HL-60/S4 (cell line): ENCODE results near the gene OR4B1.
"Not testable (repeated sequence)": the region's sequence is repeated elsewhere in the genome, so short reads cannot be mapped to it uniquely, and the experiment has no call there.

ENCODE experiments used
- in situ Hi-C: fragments of 300-500 bp; cut with MboI; formaldehyde crosslinking; loops from 2 replicates; pipeline ENCODE4 v1.14.3; 2022; ENCODE audit warnings: low sequenced_read_pairs

OR4B1 gene, protein sequence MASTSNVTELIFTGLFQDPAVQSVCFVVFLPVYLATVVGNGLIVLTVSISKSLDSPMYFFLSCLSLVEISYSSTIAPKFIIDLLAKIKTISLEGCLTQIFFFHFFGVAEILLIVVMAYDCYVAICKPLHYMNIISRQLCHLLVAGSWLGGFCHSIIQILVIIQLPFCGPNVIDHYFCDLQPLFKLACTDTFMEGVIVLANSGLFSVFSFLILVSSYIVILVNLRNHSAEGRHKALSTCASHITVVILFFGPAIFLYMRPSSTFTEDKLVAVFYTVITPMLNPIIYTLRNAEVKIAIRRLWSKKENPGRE

DNA sequence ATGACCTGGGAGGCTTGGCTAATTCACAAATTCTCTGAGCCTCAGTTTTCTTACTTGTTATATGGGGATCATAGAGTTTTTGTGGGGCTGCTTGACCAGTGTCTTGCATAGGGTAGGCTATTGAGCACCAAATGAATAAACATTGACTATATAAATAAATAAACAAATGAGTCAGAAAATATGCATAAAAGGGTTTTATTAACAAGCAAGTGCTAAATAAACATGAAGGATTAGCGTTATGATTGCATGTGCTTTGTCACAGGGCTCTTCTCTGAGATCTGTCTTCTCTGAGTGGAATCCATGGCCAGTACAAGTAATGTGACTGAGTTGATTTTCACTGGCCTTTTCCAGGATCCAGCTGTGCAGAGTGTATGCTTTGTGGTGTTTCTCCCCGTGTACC, at the start of gene OR4B1:
TSS of gene OR4B1 (plus strand) at position 301 of the 400 bp plus-strand sequence. CDS start at position 301, 0 bp downstream.
- in situ Hi-C loops: no loop called here

DNA sequence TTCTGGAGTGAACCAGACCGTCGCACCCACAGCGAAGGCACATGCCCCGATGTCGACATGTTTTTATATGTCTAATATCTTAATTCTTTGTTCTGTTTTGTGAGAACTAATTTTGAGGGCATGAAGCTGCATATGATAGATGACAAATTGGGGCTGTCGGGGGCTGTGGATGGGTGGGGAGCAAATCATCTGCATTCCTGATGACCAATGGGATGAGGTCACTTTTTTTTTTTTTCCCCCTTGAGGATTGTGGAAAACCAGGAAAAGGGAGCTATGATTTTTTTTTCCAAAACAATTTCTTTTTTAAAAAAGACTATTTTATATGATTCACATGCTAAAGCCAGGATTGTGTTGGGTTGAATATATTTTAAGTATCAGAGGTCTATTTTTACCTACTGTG, 49.2 kb upstream of the OR4B1 start:
- in situ Hi-C loops: no loop called here

DNA sequence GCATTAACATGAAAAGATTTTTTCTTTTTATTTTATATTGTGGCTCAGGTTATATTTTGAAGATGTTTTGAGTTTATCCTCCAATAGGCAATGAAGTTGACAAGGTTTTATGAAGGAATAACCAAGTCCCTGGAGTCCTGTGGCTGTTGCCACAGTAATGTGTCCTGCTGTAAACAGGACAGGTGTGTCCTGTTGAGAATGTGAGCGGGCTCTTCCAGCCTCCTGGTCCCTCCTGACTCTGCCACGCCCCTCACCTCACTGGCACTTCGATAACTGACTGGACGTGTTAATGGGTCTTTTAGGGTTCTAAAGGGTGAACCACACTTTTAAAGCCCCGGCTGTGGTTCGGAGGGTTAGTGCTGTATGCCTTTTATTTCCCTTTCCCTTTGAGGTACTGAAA, 47.8 kb upstream of the OR4B1 start:
- in situ Hi-C loops: no loop called here

DNA sequence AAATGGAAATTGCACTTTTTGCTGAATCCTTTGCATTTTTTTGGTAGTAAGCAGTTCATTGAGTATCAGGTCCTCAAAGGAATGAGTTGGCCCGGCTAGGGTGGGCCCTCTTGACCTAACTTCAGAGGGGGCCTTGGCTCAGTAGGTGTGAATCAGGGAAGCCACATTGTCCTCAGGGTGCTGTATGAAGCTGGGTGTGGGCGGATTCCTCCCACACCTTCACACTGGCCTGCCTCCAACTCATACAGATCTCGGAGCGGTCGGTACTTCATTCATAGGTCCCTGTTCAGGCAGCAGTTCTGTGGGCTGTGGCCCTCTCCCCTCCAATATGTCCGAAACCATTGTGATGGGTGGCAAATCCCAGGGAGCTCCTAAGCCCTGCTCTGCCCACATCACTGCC, 47.4 kb upstream of the OR4B1 start:
- in situ Hi-C loops: no loop called here

DNA sequence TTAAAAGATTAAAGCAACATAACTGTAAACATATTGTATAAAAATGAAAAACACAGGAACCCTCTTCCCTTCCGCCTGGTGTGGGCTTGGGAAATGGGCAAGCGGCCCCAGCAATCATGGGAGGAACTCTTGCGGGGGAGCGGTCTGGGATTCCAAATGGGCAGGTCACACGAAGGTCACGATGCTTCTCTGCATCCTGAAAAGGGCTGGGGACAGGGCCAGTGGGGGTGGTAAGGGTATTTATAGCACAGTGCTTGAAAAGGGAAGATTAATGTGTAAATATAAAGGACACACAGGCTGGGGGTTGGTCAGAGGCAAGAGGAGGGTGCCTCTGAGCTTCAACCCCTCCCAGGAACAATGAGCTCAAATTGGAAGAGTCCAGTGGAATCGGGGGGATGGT, 46.9 kb upstream of the OR4B1 start:
- in situ Hi-C loops: no loop called here

DNA sequence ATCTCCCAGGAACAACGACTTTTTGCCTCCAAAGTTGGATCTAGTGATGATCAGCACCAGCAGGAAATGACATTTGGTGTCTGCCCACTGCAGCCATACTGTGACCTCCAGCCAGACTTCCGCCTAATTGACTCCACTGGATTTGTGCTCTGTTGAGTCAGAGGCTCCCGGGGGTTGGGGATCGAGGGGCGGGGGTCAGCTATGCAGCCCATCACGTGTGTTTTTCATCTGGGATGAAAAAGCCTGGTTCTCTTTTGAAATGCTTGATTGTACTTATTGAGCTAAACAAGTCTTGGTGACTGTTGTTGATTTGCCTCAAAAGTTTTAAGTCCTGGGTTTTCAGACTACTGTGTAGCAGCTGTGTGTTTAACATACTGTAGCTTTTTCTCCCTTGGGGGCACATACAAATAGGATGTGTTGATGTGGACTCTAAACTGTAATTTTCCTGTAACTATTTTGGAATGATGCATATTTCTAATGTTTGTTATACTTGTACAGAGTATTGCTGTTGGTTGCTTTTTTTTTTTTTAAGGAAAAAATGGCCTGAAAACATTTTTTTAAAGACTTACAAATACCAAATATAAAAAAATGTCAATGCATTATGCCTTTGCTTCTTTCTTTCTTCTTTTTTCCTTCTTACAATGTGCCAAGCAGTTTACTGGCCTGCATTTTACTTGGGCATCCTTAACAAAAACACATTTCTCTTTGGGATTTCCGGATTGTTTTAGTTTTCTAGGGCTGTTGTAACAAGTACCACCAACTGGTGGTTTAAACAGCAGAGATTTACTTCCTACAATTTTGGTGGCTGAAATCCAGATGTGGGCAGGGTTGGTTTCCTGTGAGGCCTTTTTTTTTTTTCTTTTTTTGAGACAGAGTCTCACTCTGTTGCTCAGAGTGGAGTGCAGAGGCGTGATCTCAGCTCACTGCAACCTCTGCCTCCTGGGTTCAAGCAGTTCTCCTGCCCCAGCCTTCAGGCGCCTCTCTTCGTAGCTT, 46.1 kb upstream of the OR4B1 start:
- in situ Hi-C loops: no loop called here

DNA sequence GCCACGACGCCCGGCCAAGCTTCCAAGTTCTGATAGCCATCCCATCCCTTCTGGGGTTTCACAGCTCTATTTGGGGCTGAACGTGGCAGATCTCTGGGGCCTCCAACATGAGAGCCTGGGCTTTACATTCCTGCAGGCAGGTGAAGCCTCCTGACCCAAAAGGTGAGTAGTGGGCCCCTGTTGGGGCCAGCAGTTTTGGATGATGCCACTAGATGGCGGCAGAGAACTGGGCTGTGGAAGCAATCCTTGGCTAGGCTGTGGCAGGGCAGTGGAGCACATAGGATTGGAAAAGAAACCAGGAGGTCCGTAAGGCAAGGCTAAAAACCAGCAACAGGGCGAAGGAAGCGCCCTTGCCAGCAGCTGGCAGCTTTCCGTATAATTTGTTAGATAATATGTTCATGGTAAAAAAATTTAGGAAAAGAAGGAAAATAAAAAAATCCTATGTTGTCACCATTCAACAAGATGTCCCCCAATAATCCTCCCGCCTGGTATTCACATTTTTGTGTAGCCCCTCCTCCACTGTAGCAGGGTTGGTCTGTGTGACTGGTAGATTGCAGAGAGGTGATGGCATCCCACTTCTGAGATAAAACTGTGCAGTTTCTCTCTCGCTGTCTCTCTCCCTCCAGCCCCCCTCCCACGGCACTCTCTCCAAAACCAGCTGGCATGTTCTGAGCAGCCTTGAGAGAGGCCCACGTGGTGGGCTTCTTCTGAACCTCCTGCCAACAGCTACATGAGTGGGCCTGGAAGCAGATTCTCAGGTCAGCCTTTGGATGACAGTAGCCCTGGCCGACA, 43.6 kb upstream of the OR4B1 start:
- in situ Hi-C loops: no loop called here

DNA sequence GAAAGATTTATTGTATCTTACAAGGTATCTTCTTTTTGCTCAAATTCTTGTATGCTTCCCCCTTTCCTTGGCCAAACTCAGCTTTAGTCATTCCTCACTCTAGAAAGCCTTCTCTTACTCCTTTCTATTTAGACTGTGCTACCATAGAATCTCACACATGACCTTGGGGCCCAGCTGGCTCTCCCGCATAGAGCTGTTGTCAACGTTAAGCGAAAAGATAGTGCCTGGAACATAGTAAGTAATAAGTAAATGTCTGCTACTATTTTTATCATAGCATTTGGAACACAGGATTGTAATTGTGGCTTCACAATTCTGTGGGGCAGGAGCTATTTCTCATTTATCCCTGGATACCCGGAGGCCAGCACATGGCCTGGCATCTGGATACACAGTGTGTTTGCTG, 38.9 kb upstream of the OR4B1 start:
- in situ Hi-C loops: no loop called here

DNA sequence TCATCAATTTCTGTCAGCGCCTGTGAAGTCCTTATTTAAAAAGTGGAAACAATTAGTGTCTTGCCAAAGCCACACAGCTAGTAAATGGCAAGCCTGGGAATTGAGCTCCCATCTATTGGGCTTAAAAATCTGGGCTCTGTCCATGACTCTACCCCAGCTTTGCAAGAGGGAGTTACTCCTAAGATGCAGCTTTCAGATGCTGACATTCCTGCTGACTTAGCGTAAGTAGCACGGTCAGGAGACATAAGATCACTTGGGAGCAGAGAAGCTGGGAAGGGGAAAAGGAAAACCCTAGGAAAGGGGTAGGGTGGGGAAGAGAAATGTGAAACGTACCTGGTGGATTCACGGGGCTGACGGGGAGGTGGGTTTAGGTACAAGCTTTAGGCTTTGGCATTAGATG, 36.0 kb upstream of the OR4B1 start:
- in situ Hi-C loops: no loop called here

DNA sequence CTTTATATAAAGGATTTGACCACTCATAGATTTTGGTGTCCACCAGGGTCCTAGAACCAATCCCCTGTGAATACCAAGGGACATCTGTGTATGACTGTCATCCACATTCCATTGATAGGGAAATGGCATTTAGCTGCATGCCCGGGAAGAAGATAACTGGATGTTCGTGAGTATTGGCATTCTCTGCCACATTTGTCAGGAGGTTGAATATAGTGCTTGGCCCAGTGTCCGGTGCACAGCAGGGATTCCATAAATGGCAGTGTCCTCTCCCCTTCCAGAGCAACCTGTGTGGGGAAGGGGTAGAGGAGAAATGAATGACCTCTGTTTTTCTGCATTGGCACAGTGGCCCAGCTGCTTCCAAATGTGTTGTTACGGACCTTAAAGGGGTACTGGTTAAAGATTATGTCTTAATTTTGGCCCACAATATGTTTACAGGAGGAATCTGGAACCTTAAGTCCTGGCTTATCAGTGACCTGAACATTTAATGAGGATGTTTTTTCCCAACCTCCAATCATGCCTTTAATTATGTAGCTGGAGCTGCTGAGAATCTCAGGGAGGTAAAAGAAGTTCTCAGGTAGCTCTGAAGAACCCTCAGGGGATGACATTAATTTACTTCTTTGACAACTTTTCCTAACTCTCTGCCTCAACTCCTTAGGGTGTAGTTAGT, 33.6 kb upstream of the OR4B1 start:
- in situ Hi-C loops: no loop called here

DNA sequence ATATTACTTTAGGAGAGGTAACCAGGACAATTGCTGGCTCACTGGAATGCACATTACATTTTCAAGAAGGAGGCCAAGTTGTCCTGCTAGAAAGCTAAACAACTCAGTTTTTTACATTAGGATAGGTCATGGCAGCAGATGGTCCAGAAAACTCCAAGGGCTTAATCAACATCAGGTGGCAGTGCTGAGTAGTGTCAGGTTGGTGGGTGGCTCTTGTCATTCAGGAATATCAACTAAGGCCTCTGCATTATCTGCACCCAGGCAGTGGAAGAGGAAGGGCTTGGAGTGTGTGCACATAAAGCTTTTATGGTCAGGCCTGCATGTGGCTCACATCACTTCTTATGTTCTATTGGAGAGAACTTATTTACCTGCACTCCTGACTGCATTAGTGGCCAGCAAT, 32.2 kb upstream of the OR4B1 start:
- in situ Hi-C loops: no loop called here

DNA sequence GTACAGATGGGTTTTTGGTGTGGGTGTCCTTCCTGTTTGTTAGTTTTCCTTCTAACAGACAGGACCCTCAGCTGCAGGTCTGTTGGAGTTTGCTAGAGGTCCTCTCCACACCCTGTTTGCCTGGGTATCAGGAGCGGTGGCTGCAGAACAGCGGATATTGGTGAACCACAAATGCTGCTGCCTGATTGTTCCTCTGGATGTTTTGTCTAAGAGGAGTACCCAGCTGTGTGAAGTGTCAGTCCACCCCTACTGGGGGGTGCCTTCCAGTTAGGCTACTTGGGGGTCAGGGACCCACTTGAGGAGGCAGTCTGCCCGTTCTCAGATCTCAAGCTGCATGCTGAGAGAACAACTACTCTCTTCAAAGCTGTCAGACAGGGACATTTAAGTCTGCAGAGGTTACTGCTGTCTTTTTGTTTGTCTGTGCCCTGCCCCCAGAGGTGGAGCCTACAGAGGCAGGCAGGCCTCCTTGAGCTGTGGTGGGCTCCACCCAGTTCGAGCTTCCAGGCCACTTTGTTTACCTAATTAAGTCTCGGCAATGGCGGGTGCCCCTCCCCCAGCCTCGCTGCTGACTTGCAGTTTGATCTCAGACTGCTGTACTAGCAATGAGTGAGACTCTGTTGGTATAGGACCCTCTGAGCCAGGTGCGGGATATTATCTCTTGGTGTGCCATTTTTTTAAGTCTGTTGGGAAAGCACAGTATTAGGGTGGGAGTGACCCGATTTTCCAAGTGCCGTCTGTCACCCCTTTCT, 25.5 kb upstream of the OR4B1 start:
- in situ Hi-C loops: not testable (repeated sequence)

DNA sequence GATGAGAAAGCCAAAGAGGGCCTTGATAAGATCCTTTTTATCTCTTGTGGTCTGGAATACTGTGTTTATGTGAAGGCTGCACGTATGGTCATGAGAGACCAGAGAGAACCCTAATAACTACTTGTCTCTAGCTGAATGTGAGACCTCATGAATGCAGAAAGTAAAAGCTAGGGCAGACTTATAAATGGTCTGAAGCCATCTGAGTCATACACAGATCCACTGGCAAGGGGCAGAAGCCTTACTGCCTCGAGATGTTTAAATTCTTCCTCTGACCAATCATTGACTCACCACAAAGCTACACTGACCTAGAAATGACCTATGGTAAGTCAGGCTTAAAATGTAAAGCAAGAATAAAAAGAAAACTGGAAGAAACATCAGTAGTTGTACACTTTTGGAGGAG, 22.7 kb upstream of the OR4B1 start:
- in situ Hi-C loops: no loop called here

DNA sequence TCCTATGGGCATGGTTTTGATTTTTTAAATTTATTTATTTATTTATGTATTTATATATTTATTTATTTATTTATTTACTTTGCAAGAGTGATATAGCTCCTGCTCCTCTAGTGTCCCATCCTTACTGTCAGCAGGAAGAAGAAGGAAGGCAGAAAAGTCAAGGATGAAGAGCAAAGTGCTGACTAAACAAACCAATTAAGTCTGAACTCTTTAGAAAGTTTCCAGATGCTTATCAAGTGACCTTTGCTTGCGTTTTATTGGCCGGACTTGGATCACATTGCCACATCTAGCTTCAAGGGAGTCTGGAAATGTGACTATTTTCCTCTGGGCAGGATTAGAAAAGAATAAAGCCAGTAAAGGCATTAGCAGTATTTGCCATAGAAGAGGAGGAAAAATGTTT, 8.7 kb upstream of the OR4B1 start:
- in situ Hi-C loops: no loop called here

DNA sequence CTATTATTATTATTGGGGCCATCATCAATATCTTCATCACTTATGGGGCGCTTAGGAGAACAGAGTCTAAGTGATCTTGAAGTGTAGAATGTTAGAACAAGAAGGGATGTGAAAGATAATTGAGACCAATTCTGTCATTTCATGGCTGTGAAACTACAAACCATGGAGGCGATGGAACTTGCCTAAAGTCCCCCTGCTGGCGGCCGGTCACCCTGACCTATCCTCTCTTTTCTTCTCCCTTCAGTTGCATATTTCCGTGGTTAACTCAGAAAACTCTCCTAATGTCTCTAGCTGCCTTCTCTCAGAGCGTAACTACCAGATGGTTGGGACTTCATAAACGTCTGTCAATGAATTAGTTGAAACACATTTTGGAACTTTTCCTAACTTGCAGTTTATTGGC, 6.6 kb upstream of the OR4B1 start:
- in situ Hi-C loops: no loop called here

DNA sequence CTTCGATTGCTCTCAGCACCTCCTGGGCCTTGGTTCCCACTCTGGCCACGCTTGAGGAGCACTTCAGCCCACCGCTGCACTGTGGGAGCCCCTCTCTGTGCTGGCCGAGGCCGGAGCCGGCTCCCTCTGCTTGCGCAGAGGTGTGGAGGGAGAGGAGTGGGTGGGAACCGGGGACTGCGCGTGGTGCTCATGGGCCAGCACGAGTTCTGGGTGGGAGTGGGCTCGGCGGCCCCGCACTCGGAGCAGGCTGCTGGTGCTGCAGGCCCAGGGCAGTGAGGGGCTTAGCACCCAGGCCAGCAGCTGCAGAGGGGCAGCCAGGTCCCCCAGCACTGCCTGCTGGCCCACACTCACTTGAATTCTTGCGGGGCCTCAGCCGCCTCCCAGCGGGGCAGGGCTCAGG, 12.2 kb downstream of the OR4B1 start:
- in situ Hi-C loops: no loop called here

DNA sequence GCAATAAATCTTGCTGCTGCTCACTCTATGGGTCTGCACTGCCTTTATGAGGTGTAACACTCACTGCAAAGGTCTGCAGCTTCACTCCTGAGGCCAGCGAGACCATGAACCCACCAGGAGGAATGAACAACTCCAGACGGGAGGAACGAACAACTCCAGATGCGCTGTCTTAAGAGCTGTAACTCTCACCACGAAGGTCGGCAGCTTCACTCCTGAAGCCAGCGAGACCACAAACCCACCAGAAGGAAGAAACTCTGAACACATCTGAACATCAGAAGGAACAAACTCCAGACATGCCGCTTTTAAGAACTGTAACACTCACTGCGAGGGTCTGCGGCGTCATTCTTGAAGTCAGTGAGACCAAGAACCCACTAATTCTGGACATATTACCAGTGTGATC, 13.4 kb downstream of the OR4B1 start:
- in situ Hi-C loops: not testable (repeated sequence)

DNA sequence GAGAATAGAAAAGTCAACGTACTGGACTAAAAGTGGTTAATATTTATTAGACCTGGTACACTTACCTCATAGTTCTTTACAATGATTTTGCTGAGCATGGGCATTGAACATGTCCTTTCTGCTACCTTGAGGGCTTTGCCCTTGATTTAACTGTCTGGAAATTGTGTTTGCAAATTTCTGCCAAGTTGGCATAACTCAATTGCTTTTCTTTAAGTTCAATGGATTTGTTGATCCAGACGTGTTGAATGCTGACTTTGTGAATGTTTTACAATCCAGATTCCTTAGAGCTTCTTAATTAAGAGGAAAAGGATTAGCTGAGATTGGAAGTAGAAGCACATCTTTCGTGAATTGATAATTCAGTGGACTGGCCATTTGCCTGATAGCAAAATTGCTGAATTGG, 21.1 kb downstream of the OR4B1 start:
- in situ Hi-C loops: no loop called here

DNA sequence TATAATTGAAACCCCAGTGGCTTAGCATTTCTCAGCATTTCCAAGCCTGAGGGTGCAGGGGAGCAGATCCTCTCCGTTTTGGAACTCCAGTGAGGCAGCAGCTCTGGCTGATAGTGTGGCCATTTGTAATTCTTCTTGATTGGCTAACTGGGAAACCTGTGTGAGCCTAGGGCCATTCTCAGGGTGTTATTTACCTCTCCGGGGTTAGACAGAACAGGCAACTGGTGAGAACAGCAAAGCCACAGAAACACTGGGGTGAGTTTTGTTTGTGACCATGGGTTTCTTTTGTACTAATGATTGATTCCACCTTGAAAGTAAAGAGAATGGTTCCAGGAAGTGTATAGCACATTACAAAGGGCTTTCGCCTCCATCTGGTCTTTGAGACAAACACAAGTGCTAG, 25.9 kb downstream of the OR4B1 start:
- in situ Hi-C loops: no loop called here

DNA sequence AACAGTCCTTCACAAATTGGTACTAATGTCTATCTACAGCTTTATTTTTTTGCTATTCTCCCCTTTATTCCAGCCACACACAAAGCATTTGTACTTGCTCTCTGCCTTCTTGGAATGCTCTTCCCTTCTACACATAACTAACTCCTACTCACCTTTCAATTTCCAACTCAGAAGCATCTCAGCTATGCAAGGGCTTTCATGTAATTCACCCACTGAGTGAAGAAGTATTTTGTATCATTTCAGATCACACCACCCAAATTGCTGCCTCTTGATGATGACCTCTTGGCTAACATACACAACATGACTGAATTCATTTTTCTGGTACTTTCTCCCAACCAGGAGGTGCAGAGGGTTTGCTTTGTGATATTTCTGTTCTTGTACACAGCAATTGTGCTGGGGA, 28.2 kb downstream of the OR4B1 start, which contains the start of gene OR4X2:
TSS of gene OR4X2 (plus strand) at position 301 of the 400 bp plus-strand sequence. CDS start at position 301, 0 bp downstream.
- in situ Hi-C loops: no loop called here
